ENCODE measurements around the gene CFAP161. TPM values are rescaled to one million over a fixed set of nuclear protein-coding genes. Genes with fewer than 3 reads are reported as not detected.

CFAP161 gene
- total RNA-seq, 4 donors from 2014 or later: 0.49 to 0.68 TPM; not detected in 2

DNA sequence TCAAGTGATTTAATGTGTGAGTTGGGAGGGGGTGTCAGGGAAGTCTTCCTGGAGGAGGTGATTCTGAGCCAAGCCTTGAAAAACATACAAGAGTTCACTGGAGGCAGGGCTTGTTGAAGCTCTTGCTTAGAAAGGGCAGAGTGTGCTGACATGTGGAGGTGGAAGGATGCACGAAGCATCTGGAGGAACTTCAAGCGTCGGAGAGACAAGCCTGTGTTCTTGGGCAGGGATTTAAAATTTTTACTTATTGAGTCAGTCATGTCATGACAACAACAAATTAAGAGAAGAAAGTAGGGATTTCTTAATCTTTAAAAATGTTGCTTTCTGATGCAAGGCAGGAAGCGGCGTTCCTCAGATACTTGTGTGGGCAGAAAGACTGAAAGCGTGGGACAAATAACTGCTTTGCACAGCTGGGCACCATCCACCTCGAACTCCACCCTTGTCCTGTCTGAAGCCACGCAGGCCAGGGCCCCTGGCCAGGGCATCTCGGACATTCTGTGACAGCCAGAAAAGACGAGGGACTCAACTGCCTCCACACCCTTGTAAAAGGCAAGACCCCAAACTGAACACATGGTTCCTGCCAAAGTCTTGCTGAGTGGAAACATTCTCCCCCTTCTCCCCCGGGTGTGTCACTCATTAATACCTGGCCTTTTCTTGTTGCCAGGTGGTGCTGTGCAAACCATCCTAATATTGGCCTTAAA, 55.7 kb downstream of the CFAP161 start:
- TF ChIP-seq, protein P1, sequence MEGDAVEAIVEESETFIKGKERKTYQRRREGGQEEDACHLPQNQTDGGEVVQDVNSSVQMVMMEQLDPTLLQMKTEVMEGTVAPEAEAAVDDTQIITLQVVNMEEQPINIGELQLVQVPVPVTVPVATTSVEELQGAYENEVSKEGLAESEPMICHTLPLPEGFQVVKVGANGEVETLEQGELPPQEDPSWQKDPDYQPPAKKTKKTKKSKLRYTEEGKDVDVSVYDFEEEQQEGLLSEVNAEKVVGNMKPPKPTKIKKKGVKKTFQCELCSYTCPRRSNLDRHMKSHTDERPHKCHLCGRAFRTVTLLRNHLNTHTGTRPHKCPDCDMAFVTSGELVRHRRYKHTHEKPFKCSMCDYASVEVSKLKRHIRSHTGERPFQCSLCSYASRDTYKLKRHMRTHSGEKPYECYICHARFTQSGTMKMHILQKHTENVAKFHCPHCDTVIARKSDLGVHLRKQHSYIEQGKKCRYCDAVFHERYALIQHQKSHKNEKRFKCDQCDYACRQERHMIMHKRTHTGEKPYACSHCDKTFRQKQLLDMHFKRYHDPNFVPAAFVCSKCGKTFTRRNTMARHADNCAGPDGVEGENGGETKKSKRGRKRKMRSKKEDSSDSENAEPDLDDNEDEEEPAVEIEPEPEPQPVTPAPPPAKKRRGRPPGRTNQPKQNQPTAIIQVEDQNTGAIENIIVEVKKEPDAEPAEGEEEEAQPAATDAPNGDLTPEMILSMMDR (IDR thresholded peaks at IDR 0.05; ENCODE audit: low read depth): no peak

DNA sequence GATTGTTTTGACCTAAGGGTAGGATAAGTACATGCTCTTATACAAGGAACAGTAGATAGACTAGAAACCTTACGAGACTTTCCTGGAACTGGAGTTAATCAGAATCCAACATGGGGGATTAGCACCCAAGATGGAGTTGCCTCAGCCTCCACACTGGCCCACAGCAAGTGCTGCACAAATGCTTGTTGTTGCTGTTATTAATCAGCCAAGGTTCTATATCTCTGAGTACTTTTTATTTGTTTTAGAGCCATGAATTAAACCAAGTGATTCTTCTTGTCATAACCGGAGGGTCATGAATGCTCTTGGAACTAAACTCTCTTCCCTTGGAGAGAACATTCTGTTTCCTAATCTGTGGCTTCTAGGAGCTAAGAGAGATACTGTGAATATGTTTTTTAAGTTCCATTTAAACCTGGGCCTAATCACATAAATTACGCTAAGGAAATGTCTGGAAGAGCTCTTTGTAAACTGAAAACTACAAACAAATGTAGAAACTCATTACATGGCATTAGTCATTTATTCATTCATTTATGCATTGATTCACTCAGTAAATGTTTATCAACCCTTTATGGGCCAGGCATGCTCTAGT, 56.9 kb downstream of the CFAP161 start:
- TF ChIP-seq, protein P1 (IDR thresholded peaks at IDR 0.05; ENCODE audit: low read depth): no peak

DNA sequence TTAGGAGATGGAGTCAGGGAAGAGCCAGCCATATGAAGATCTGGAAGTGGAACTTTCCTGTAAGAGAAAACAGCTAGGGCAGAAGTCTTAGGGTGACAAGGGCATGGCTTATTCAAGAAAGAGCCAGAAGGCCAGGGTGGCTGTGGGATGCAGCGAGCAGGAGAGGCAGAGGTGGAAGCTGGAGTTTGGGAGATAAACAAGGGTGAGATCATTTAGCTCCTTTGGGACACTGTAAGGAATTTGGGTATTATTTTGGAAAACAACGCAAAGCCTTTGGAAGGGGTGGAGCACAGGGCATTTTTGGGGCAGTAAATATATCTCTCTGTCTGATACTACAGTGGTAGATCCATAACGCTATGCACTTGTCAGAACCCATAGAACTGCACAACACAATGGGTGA, 57.6 kb downstream of the CFAP161 start:
- TF ChIP-seq, protein P1 (IDR thresholded peaks at IDR 0.05; ENCODE audit: low read depth): no peak

DNA sequence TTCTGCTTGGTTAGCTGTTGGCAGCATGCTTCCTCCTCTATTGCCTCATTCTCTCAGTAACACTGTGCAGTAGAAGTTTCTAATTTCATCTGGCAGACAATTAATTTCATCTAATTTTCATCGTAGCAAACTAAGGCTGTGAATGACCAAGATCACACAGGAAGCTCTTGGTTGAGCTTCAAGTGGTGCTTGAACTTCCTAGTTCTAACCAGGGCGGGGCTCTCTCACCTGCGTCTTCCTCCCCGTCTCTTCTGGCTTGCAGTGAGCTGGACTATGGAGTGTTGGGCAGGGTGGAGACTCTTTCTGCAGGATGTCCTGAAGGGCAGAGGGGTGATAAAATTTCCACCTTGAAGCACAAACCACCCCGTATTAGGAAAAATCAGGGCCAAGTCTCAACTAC, 60.7 kb downstream of the CFAP161 start:
- TF ChIP-seq, protein P1 (IDR thresholded peaks at IDR 0.05; ENCODE audit: low read depth): no peak

DNA sequence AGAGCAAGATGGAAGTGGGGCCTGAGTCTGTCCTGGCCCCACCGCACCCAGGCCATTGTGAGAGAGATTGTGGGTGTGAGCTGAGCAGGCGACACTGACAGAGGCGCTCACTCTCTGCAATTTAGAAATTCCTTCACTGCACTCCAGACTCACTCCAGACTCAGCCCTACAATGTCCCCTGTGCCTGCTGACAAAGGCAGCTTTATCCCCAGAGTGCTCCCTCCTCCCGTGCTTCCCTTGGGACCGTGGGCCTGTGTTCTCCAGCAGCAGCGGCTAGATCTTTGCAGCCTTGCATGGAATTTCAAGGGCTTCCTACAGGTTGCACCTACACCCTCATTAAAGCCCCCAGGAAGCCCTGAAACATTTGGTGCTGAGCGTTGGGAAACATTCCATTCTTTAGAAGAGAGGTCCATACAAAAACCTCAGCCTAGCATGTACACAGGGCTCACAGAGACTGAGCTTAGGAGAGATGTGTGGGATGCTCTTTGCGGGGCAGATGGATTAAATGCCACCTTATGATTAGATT, 61.3 kb downstream of the CFAP161 start:
- TF ChIP-seq, protein P1 (IDR thresholded peaks at IDR 0.05; ENCODE audit: low read depth): no peak

DNA sequence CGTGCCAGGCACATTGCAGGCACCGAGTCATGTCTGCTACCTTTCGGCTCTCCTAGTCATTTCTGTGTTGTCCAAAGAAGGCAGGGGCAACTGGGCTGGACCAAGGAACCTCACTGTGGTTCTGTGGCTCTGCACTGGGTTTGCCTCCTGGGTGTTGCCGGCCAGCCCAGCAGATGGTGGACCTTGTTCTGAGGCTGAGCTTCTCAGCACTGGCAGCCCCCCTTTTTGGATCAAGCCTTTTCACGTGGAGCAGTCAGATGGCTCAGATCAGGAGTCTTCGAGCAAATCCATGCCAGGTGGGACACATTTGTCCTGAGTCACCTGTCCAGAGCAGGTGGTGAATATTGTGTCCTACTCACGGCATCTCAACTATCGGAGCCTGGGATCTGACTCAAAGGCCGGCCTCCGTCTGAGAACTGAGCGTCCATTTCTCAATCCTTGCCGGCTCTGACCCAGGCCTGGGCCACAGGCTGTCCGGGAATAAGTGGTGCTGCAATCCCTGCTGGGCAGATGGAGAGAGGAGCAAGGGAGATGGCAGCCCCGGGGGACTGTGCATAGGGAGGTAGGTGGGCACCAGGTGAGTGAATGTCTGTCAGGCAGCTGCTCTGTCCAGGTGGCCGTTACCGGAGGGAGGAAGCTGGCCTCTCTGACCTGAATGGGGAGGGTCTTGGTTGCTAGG, 62.6 kb downstream of the CFAP161 start, which contains the start of gene IL16:
TSS of gene IL16 (plus strand) at position 304 of the 679 bp plus-strand sequence. CDS start 28,521 bp downstream, outside the sequence.
- TF ChIP-seq, protein P1 (IDR thresholded peaks at IDR 0.05; ENCODE audit: low read depth): no peak

DNA sequence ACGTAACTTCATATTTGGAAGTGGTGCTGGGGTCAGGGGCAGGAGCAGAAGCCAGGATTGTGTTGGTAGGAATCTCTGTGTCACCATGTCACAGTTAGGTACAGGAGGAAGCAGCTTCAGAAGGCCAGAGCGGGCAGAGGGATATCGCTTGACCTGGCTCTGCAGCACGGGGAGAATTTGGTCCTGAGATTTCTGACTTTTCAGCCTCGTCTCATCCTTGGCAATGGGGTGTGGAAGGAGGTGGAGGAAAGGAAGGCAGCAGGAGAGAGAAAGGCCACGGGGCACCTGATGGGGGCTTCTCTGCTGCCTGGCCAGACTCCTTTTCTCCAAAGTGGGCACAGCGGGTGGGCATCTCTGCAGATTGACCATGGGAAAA, 63.2 kb downstream of the CFAP161 start:
- TF ChIP-seq, protein P1 (IDR thresholded peaks at IDR 0.05; ENCODE audit: low read depth): no peak
